Progenitor cell of endocrine pancreas (in vitro differentiated cells): ENCODE data around the gene IL1RN. TPM values are rescaled to one million over a fixed set of nuclear protein-coding genes. Genes with fewer than 3 reads are reported as not detected.

Experiments used
- DNase-seq: peaks from one replicate; pipeline ENCODE4 v3.0.0; 2021; ENCODE audit warnings: low spot score; ENCODE audit not compliant: unreplicated experiment
- H3K27ac Mint-ChIP-seq: 2 replicates; pipeline ENCODE4 v1.8.0; 2021; ENCODE audit warnings: mild to moderate bottlenecking, moderate library complexity, mixed read lengths
- H3K27me3 Mint-ChIP-seq: 2 replicates; pipeline ENCODE4 v1.8.0; 2021; ENCODE audit warnings: mixed read lengths
- H3K36me3 Mint-ChIP-seq: 2 replicates; pipeline ENCODE4 v1.8.0; 2022; ENCODE audit warnings: mixed read lengths; ENCODE audit not compliant: insufficient read depth
- H3K4me1 Mint-ChIP-seq: 2 replicates; pipeline ENCODE4 v1.8.0; 2021; ENCODE audit warnings: low read depth, mixed read lengths
- H3K4me3 Mint-ChIP-seq: 2 replicates; pipeline ENCODE4 v1.8.0; 2021; ENCODE audit warnings: low read depth, mild to moderate bottlenecking, moderate library complexity, mixed read lengths
- H3K9me3 Mint-ChIP-seq: 2 replicates; pipeline ENCODE4 v1.8.0; 2021; ENCODE audit warnings: low read depth, mixed read lengths
- CTCF ChIP-seq: fragments of 200-600 bp; sonication (generic); IDR thresholded peaks from one replicate; pipeline ENCODE4 v1.5.0; 2021; ENCODE audit warnings: antibody characterized with exemption, mild to moderate bottlenecking; ENCODE audit not compliant: unreplicated experiment
- total RNA-seq: library from RNA; stranded (reverse); gene quantifications from 2 replicates; pipeline ENCODE4 v1.2.1, GENCODE V29; 2021

The IL1RN gene
- total RNA-seq, 1 donor from 2014 or later = not detected

GRCh38 chr2:113169586-113169985 lies 42.2 kb downstream of the IL1RN start:
- peaks cover 16% of the 10 kb centered on the region for H3K4me1 Mint-ChIP-seq
- TF ChIP-seq CTCF = no peak
- no peak for DNase-seq
- no peak overlapping the region for H3K4me3 Mint-ChIP-seq
- H3K27ac Mint-ChIP-seq = peak overlapping the region; percentile 2
- no peaks in the 10 kb centered on the region for H3K27me3 Mint-ChIP-seq
- H3K36me3 Mint-ChIP-seq = peaks cover 6% of the 10 kb centered on the region
- H3K9me3 Mint-ChIP-seq = no peaks in the 10 kb centered on the region

- Mint-ChIP-seq H3K27ac (no peak overlapping the region), H3K4me3 (no peak overlapping the region), H3K4me1 (peaks cover 14% of the 10 kb centered on the region), H3K9me3 (no peaks in the 10 kb centered on the region), H3K27me3 (no peaks in the 10 kb centered on the region), H3K36me3 (peaks cover 6% of the 10 kb centered on the region)
- no peak for TF ChIP-seq CTCF
- no peak for DNase-seq
Measured at GRCh38 chr2:113171334-113172075, 44.1 kb downstream of the IL1RN start.

- H3K27me3 Mint-ChIP-seq = no peaks in the 10 kb centered on the region
- H3K4me1 Mint-ChIP-seq = peaks cover 8% of the 10 kb centered on the region
- DNase-seq = no peak
- no peak for TF ChIP-seq CTCF
- H3K27ac Mint-ChIP-seq = no peak overlapping the region
- no peaks in the 10 kb centered on the region for H3K9me3 Mint-ChIP-seq
- peaks cover 6% of the 10 kb centered on the region for H3K36me3 Mint-ChIP-seq
- no peak overlapping the region for H3K4me3 Mint-ChIP-seq
Measured at GRCh38 chr2:113172721-113173541, 45.5 kb downstream of the IL1RN start.

- Mint-ChIP-seq H3K9me3 (no peaks in the 10 kb centered on the region), H3K27ac (peak within 1 kb of the TSS; percentile 13), H3K36me3 (peaks cover 4% of the 10 kb centered on the region), H3K27me3 (no peaks in the 10 kb centered on the region), H3K4me1 (peaks cover 8% of the 10 kb centered on the region), H3K4me3 (no peak within 1 kb of the TSS)
- TF ChIP-seq CTCF = no peak
- no peak for DNase-seq
Measured at GRCh38 chr2:113173542-113174375, 46.4 kb downstream of the IL1RN start, which contains the start of gene PSD4. PSD4 (plus strand) TSS chr2:113173971; CDS start chr2:113182457, 8,486 bp downstream.

- H3K27me3 Mint-ChIP-seq = no peaks in the 10 kb centered on the region
- H3K4me3 Mint-ChIP-seq = no peak overlapping the region
- no peak for DNase-seq
- no peak for TF ChIP-seq CTCF
- peaks cover 4% of the 10 kb centered on the region for H3K36me3 Mint-ChIP-seq
- peaks cover 11% of the 10 kb centered on the region for H3K4me1 Mint-ChIP-seq
- no peaks in the 10 kb centered on the region for H3K9me3 Mint-ChIP-seq
- no peak overlapping the region for H3K27ac Mint-ChIP-seq
Measured at GRCh38 chr2:113174376-113174750, 47.0 kb downstream of the IL1RN start.
